Dendritic cell treated with granulocyte-macrophage colony-stimulating factor and Interleukin-4, amounts not matched to agents 40 ng/mL and 50 ng/mL, for 4 days (primary cell): ENCODE measurements around the gene AIM2.

Source experiments
- H3K27ac Mint-ChIP-seq: one replicate; pipeline ENCODE4 v1.8.0; 2022; ENCODE audit warnings: mild to moderate bottlenecking, mixed read lengths
- H3K27me3 Mint-ChIP-seq: one replicate; pipeline ENCODE4 v1.8.0; 2022; ENCODE audit warnings: mild to moderate bottlenecking, mixed read lengths
- H3K36me3 Mint-ChIP-seq: one replicate; pipeline ENCODE4 v1.8.0; 2022; ENCODE audit warnings: low read depth, mixed read lengths
- H3K4me1 Mint-ChIP-seq: one replicate; pipeline ENCODE4 v1.8.0; 2022; ENCODE audit warnings: low read depth, mixed read lengths
- H3K4me3 Mint-ChIP-seq: one replicate; pipeline ENCODE4 v1.8.0; 2022; ENCODE audit warnings: mild to moderate bottlenecking, moderate library complexity, mixed read lengths
- H3K9me3 Mint-ChIP-seq: one replicate; pipeline ENCODE4 v1.8.0; 2022; ENCODE audit warnings: mixed read lengths
- intact Hi-C: fragments of 100-400 bp; cut with micrococcal nuclease; formaldehyde crosslinking; loops from one replicate; pipeline ENCODE4 v1.15.0; 2022

AIM2 gene

GRCh38 chr1:159015440-159015909, 61.1 kb downstream of the AIM2 start:
- Mint-ChIP-seq H3K9me3 (no peaks in the 10 kb centered on the region), H3K4me1 (peaks cover 65% of the 10 kb centered on the region), H3K27me3 (no peaks in the 10 kb centered on the region), H3K36me3 (peaks cover 95% of the 10 kb centered on the region), H3K4me3 (peak overlapping the region; percentile 40), H3K27ac (peak overlapping the region; percentile 92)
- intact Hi-C loops, result loop anchor here (5.0 kb wide), 1 partner anchor 52 kb away; no protein-coding TSS in a partner anchor

- Mint-ChIP-seq H3K9me3 (no peaks in the 10 kb centered on the region), H3K36me3 (peaks cover 95% of the 10 kb centered on the region), H3K4me3 (peak overlapping the region; percentile 83), H3K4me1 (peaks cover 62% of the 10 kb centered on the region), H3K27me3 (no peaks in the 10 kb centered on the region), H3K27ac (peak overlapping the region; percentile 92)
- intact Hi-C loops, result loop anchor here (5.0 kb wide), 1 partner anchor 52 kb away; no protein-coding TSS in a partner anchor
Measured at GRCh38 chr1:159014851-159015250, 61.7 kb downstream of the AIM2 start.

GRCh38 chr1:159014003-159014571, 62.5 kb downstream of the AIM2 start:
- Mint-ChIP-seq H3K27ac (peak overlapping the region; percentile 92), H3K4me1 (peaks cover 61% of the 10 kb centered on the region), H3K9me3 (no peaks in the 10 kb centered on the region), H3K27me3 (no peaks in the 10 kb centered on the region), H3K36me3 (peaks cover 88% of the 10 kb centered on the region), H3K4me3 (peak overlapping the region; percentile 83)
- intact Hi-C loops, result no loop called here

- H3K27ac Mint-ChIP-seq, result peak overlapping the region; percentile 92
- H3K9me3 Mint-ChIP-seq, result no peaks in the 10 kb centered on the region
- no peaks in the 10 kb centered on the region for H3K27me3 Mint-ChIP-seq
- H3K36me3 Mint-ChIP-seq, result peaks cover 72% of the 10 kb centered on the region
- peak overlapping the region; percentile 83 for H3K4me3 Mint-ChIP-seq
- intact Hi-C loops, result no loop called here
- peaks cover 64% of the 10 kb centered on the region for H3K4me1 Mint-ChIP-seq
Measured at GRCh38 chr1:159012495-159012894, 64.1 kb downstream of the AIM2 start.
